DND-41 (cell line): ENCODE results near the gene MALL.
"Not testable (repeated sequence)": the region's sequence is repeated elsewhere in the genome, so short reads cannot be mapped to it uniquely, and the experiment has no call there.

Source experiments
- ATAC-seq: fragments of 200-7000 bp; cut with Tn5 transposase; 3 replicates; pipeline ENCODE4 v1.9.1; 2021; ENCODE audit warnings: low read depth; ENCODE audit not compliant: insufficient read depth
- DNase-seq: peaks from one replicate; pipeline ENCODE4 v3.0.0-alpha.2; 2020
- H2AFZ ChIP-seq: 2 replicates; pipeline ENCODE4 v1.6.0; 2012; ENCODE audit warnings: low read depth, low read length
- H3K27ac ChIP-seq: 2 replicates; pipeline ENCODE4 v1.5.1; 2012; ENCODE audit warnings: low read length, inconsistent platforms
- H3K27me3 ChIP-seq: fragments of 200-600 bp; sonication (generic); 2 replicates; pipeline ENCODE4 v1.6.0; 2012; ENCODE audit warnings: low read length, mild to moderate bottlenecking, inconsistent platforms; ENCODE audit not compliant: insufficient read depth, poor library complexity
- H3K36me3 ChIP-seq: 2 replicates; pipeline ENCODE4 v1.5.1; 2012; ENCODE audit warnings: low read length, inconsistent platforms; ENCODE audit not compliant: insufficient read depth
- H3K4me1 ChIP-seq: 2 replicates; pipeline ENCODE4 v1.5.1; 2012; ENCODE audit warnings: mild to moderate bottlenecking, low read length; ENCODE audit not compliant: insufficient read depth
- H3K4me2 ChIP-seq: 2 replicates; pipeline ENCODE4 v1.6.0; 2012; ENCODE audit warnings: mild to moderate bottlenecking, moderate library complexity, low read length, inconsistent platforms; ENCODE audit not compliant: insufficient read depth
- H3K4me3 ChIP-seq, 2 experiments: fragments of 200-600 bp in 1 of 2; shearing (Covaris generic) in 1 of 2; 2 replicates each; pipeline ENCODE4 v1.5.1; 2012 to 2016; ENCODE audit warnings: inconsistent platforms in 2 of 2, low read length in 2 of 2, mild to moderate bottlenecking in 2 of 2, low read depth in 1 of 2, moderate library complexity in 1 of 2
- H3K79me2 ChIP-seq: 2 replicates; pipeline ENCODE4 v1.6.0; 2012; ENCODE audit warnings: low read length, inconsistent platforms; ENCODE audit not compliant: insufficient read depth
- H3K9ac ChIP-seq: 2 replicates; pipeline ENCODE4 v1.6.0; 2012; ENCODE audit warnings: low read depth, mild to moderate bottlenecking, inconsistent platforms, low read length, moderate library complexity
- H3K9me3 ChIP-seq: 2 replicates; pipeline ENCODE4 v1.5.1; 2012; ENCODE audit warnings: low read length, moderate library complexity, mild to moderate bottlenecking, inconsistent platforms; ENCODE audit not compliant: insufficient read depth, severe bottlenecking
- H4K20me1 ChIP-seq: 2 replicates; pipeline ENCODE4 v1.6.0; 2012; ENCODE audit warnings: low read length; ENCODE audit not compliant: insufficient read depth
- CTCF ChIP-seq: IDR thresholded peaks from 2 replicates; pipeline ENCODE4 v1.5.1; 2012; ENCODE audit warnings: borderline replicate concordance, low read length, moderate library complexity, mild to moderate bottlenecking; ENCODE audit not compliant: poor library complexity, severe bottlenecking; ENCODE audit errors: extremely low read depth
- EZH2 ChIP-seq: IDR thresholded peaks from 3 replicates; pipeline ENCODE4 v1.6.1; 2012; ENCODE audit warnings: borderline replicate concordance, low read depth, mild to moderate bottlenecking, moderate library complexity, low read length, inconsistent platforms; ENCODE audit not compliant: severe bottlenecking

MALL gene

GRCh38 chr2:110095994-110096633, 19.5 kb downstream of the MALL start:
- H3K27ac ChIP-seq = no peak overlapping the region
- DNase-seq = no peak
- H4K20me1 ChIP-seq = no peaks in the 10 kb centered on the region
- no peak for ATAC-seq
- H3K27me3 ChIP-seq = no peaks in the 10 kb centered on the region
- H3K4me2 ChIP-seq = no peak overlapping the region
- H3K4me3 ChIP-seq = no peak overlapping the region
- H3K9ac ChIP-seq = no peak overlapping the region
- peaks cover 1% of the 10 kb centered on the region; the same call in 1 of the 2 replicates for H3K4me1 ChIP-seq
- no peak overlapping the region for H2AFZ ChIP-seq
- H3K36me3 ChIP-seq = no peaks in the 10 kb centered on the region
- no peaks in the 10 kb centered on the region for H3K9me3 ChIP-seq
- H3K79me2 ChIP-seq = no peaks in the 10 kb centered on the region
- TF ChIP-seq EZH2 (no peak), CTCF (no peak)

GRCh38 chr2:110094884-110095534, 20.6 kb downstream of the MALL start:
- H3K79me2 ChIP-seq, H3K4me1 ChIP-seq, H4K20me1 ChIP-seq, H2AFZ ChIP-seq, H3K9ac ChIP-seq, H3K27ac ChIP-seq, H3K4me3 ChIP-seq, H3K4me2 ChIP-seq, H3K27me3 ChIP-seq, DNase-seq, ATAC-seq, H3K9me3 ChIP-seq, H3K36me3 ChIP-seq: not testable (repeated sequence)

- H3K4me2 ChIP-seq, H3K9me3 ChIP-seq, H3K4me1 ChIP-seq, ATAC-seq, DNase-seq, H3K27me3 ChIP-seq, H3K9ac ChIP-seq, H4K20me1 ChIP-seq, H3K27ac ChIP-seq, H2AFZ ChIP-seq, H3K4me3 ChIP-seq, H3K36me3 ChIP-seq, H3K79me2 ChIP-seq: not testable (repeated sequence)
Measured at GRCh38 chr2:110093924-110094323, 21.7 kb downstream of the MALL start.

GRCh38 chr2:110090164-110090563, 25.5 kb downstream of the MALL start:
- not testable (repeated sequence) for H3K79me2 ChIP-seq, H3K36me3 ChIP-seq, H3K4me1 ChIP-seq, H3K4me2 ChIP-seq, H3K27ac ChIP-seq, DNase-seq, H3K27me3 ChIP-seq, H3K9me3 ChIP-seq, H4K20me1 ChIP-seq, H3K4me3 ChIP-seq, H3K9ac ChIP-seq, H2AFZ ChIP-seq, ATAC-seq

- H4K20me1 ChIP-seq, H2AFZ ChIP-seq, H3K4me3 ChIP-seq, H3K4me2 ChIP-seq, DNase-seq, H3K9ac ChIP-seq, H3K9me3 ChIP-seq, H3K36me3 ChIP-seq, ATAC-seq, H3K4me1 ChIP-seq, H3K27ac ChIP-seq, H3K27me3 ChIP-seq, H3K79me2 ChIP-seq: not testable (repeated sequence)
Measured at GRCh38 chr2:110083757-110084156, 31.9 kb downstream of the MALL start.

GRCh38 chr2:110083162-110083561, 32.5 kb downstream of the MALL start:
- DNase-seq, H4K20me1 ChIP-seq, H3K79me2 ChIP-seq, H3K9me3 ChIP-seq, H2AFZ ChIP-seq, H3K4me3 ChIP-seq, H3K4me2 ChIP-seq, H3K27me3 ChIP-seq, H3K27ac ChIP-seq, H3K36me3 ChIP-seq, ATAC-seq, H3K4me1 ChIP-seq, H3K9ac ChIP-seq: not testable (repeated sequence)

GRCh38 chr2:110078104-110078503, 37.5 kb downstream of the MALL start:
- H3K4me1 ChIP-seq, ATAC-seq, H3K27me3 ChIP-seq, H3K4me3 ChIP-seq, DNase-seq, H3K79me2 ChIP-seq, H3K36me3 ChIP-seq, H4K20me1 ChIP-seq, H3K27ac ChIP-seq, H3K9me3 ChIP-seq, H3K9ac ChIP-seq, H2AFZ ChIP-seq, H3K4me2 ChIP-seq: not testable (repeated sequence)
